ENCODE measurements around the gene GTF2F1. TPM values are rescaled to one million over a fixed set of nuclear protein-coding genes. Genes with fewer than 3 reads are reported as not detected.
"Not testable (repeated sequence)": the region's sequence is repeated elsewhere in the genome, so short reads cannot be mapped to it uniquely, and the experiment has no call there.

GTF2F1 gene
- total and polyA plus RNA-seq, 10 donors, result 28.3 to 51.4 (median 41.5) TPM

DNA sequence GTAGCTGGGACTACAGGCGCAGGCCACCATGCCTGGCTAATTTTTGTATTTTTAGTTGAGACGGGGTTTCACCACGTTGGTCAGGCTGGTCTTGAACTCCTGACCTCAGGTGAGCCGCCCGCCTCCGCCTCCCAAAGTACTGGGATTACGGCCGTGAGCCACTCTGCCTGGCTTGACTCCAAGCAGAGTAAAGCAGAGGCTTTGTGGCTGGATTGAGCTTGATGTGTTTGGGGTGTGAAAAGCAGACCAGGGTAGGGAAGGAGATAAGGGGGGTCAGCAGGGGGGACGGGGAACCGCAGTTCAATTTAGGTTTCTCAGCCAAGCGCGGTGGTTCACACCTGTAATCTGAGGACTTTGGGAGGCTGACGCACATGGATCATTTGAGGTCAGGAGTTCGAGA lies 35.8 kb downstream of the GTF2F1 start:
- peaks cover 0 to 11% (median 5%) of the 10 kb centered on the region in 6 donors for H3K4me1 ChIP-seq
- H3K27ac ChIP-seq, result no peak overlapping the region
- intact Hi-C loops (cut with DNase I; ENCODE audit: low total_unique reads), result no loop called here
- no peaks in the 10 kb centered on the region for H3K27me3 ChIP-seq (replicated peaks in 1 of 7)
- no peak for TF ChIP-seq POLR2AphosphoS5 (IDR thresholded peaks at IDR 0.05)
- no peak for TF ChIP-seq POLR2A (IDR thresholded peaks at IDR 0.05)
- no peak for TF ChIP-seq CTCF (IDR thresholded peaks at IDR 0.05 in 8 of 11, conservative IDR thresholded peaks at IDR 0.05 in 3 of 11)
- no peak for DNase-seq
- no peaks in the 10 kb centered on the region for H3K9me3 ChIP-seq
- H3K4me3 ChIP-seq, result no peak overlapping the region
- H3K36me3 ChIP-seq, result no peaks in the 10 kb centered on the region
- 82 to 92% (median 88%) methylated on average over 14 of the region's 14 CpGs for WGBS, 5 donors

DNA sequence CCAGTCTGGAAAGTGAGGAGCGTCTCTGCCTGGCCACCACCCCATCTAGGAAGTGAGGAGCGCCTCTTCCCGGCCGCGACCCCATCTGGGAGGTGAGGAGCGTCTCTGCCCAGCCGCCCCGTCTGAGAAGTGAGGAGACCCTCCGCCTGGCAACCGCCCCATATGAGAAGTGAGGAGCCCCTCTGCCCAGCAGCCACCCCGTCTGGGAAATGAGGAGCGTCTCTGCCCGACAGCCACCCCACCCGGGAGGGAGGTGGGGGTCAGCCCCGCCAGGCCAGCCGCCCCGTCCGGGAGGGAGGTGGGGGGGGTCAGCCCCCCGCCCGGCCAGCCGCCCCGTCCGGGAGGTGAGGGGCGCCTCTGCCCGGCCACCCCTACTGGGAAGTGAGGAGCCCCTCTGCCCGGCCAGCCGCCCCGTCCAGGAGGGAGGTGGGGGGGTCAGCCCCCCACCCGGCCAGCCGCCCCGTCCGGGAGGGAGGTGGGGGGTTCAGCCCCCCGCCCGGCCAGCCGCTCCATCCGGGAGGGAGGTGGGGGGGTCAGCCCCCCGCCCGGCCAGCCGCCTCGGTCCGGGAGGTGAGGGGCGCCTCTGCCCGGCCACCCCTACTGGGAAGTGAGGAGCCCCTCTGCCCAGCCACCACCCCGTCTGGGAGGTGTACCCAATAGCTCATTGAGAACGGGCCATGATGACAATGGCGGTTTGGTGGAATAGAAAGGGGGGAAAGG lies 37.5 kb downstream of the GTF2F1 start:
- 90 to 96% (median 93%) methylated on average over 6 to 38 of the region's 46 CpGs for WGBS, 5 donors
- DNase-seq; intact Hi-C loops (cut with DNase I; ENCODE audit: low total_unique reads): not testable (repeated sequence)

GRCh38 chr19:6354098-6354674 lies 38.8 kb downstream of the GTF2F1 start:
- Histone ChIP-seq H3K4me1 (no peaks in the 10 kb centered on the region), H3K36me3 (no peaks in the 10 kb centered on the region), H3K27ac (no peak overlapping the region), H3K9me3 (no peaks in the 10 kb centered on the region), H3K4me3 (no peak overlapping the region), H3K27me3 (replicated peaks in 1 of 7) (no peaks in the 10 kb centered on the region)
- intact Hi-C loops (cut with DNase I; ENCODE audit: low total_unique reads), result no loop called here
- DNase-seq, result no peak
- 52 to 60% (median 59%) methylated on average over 4 of the region's 4 CpGs for WGBS, 5 donors
- TF ChIP-seq CTCF (IDR thresholded peaks at IDR 0.05 in 8 of 11, conservative IDR thresholded peaks at IDR 0.05 in 3 of 11), result peak in 4 of 11 experiments; percentile 28 to 51 (median 36)
- no peak for TF ChIP-seq POLR2A (IDR thresholded peaks at IDR 0.05)

More for the DNA sequence above, 37.5 kb downstream of the GTF2F1 start:
- not testable (repeated sequence) for H3K4me3 ChIP-seq; H3K36me3 ChIP-seq; H3K27ac ChIP-seq; H3K27me3 ChIP-seq (replicated peaks in 1 of 7); H3K4me1 ChIP-seq; H3K9me3 ChIP-seq

GRCh38 chr19:6352381-6353165 lies 40.4 kb downstream of the GTF2F1 start:
- H3K4me1 ChIP-seq, result no peaks in the 10 kb centered on the region
- H3K27me3 ChIP-seq (replicated peaks in 1 of 7), result no peaks in the 10 kb centered on the region
- intact Hi-C loops (cut with DNase I; ENCODE audit: low total_unique reads), result no loop called here
- no peak overlapping the region for H3K27ac ChIP-seq
- no peaks in the 10 kb centered on the region for H3K36me3 ChIP-seq
- DNase-seq, result no peak
- H3K4me3 ChIP-seq, result no peak overlapping the region
- H3K9me3 ChIP-seq, result no peaks in the 10 kb centered on the region
- TF ChIP-seq POLR2A (IDR thresholded peaks at IDR 0.05), result no peak
- no peak for TF ChIP-seq CTCF (IDR thresholded peaks at IDR 0.05 in 8 of 11, conservative IDR thresholded peaks at IDR 0.05 in 3 of 11)
- no peak for TF ChIP-seq POLR2AphosphoS5 (IDR thresholded peaks at IDR 0.05)
- WGBS, 5 donors, result 88 to 98% (median 93%) methylated on average over 2 of the region's 2 CpGs
